Measurements from ENCODE around the gene NSRP1.

Gene NSRP1

GRCh38 chr17:30124273-30124796 lies 7.7 kb downstream of the NSRP1 start:
- DNase-seq, result no peak

GRCh38 chr17:30130121-30130520 lies 13.5 kb downstream of the NSRP1 start:
- DNase-seq, result no peak

GRCh38 chr17:30132615-30133014 lies 16.0 kb downstream of the NSRP1 start:
- no peak for DNase-seq

- no peak for DNase-seq
These were observed 16.6 kb downstream of the NSRP1 start for GRCh38 chr17:30133197-30133596.

GRCh38 chr17:30134551-30134950 lies 17.9 kb downstream of the NSRP1 start:
- DNase-seq, result no peak

- DNase-seq, result no peak
These were observed 20.5 kb downstream of the NSRP1 start for GRCh38 chr17:30137158-30137557.

GRCh38 chr17:30147860-30148259 lies 31.2 kb downstream of the NSRP1 start:
- peak; percentile 43 for DNase-seq

GRCh38 chr17:30148376-30148775 lies 31.8 kb downstream of the NSRP1 start:
- DNase-seq, result no peak

GRCh38 chr17:30151471-30151870 lies 34.9 kb downstream of the NSRP1 start:
- no peak for DNase-seq

GRCh38 chr17:30153463-30153862 lies 36.8 kb downstream of the NSRP1 start:
- DNase-seq, result no peak

- no peak for DNase-seq
These were observed 38.8 kb downstream of the NSRP1 start for GRCh38 chr17:30155389-30155788.

GRCh38 chr17:30158896-30159625 lies 42.4 kb downstream of the NSRP1 start:
- DNase-seq, result no peak

- no peak for DNase-seq
These were observed 44.0 kb downstream of the NSRP1 start for GRCh38 chr17:30160419-30161172.

GRCh38 chr17:30161601-30162000 lies 45.0 kb downstream of the NSRP1 start:
- no peak for DNase-seq

- no peak for DNase-seq
These were observed 47.9 kb downstream of the NSRP1 start for GRCh38 chr17:30164531-30164930.

- DNase-seq, result no peak
These were observed 48.5 kb downstream of the NSRP1 start for GRCh38 chr17:30165147-30165546.

GRCh38 chr17:30165960-30166359 lies 49.3 kb downstream of the NSRP1 start:
- no peak for DNase-seq

- DNase-seq, result no peak
These were observed 53.9 kb downstream of the NSRP1 start for GRCh38 chr17:30170415-30170987.

GRCh38 chr17:30172560-30172959 lies 55.9 kb downstream of the NSRP1 start:
- DNase-seq, result no peak

- DNase-seq, result peak; percentile 28
These were observed 57.0 kb downstream of the NSRP1 start for GRCh38 chr17:30173649-30174048.

GRCh38 chr17:30174556-30174955 lies 57.9 kb downstream of the NSRP1 start:
- DNase-seq, result no peak

GRCh38 chr17:30176855-30177254 lies 60.2 kb downstream of the NSRP1 start:
- DNase-seq, result no peak

GRCh38 chr17:30186761-30187160 lies 70.1 kb downstream of the NSRP1 start:
- DNase-seq, result no peak

GRCh38 chr17:30187573-30187972 lies 71.0 kb downstream of the NSRP1 start:
- DNase-seq, result no peak

Data from NK-92 treated with Interleukin-12 subunit alpha and Interleukin-12 subunit beta, amount 100 ng/mL, for 24 hours (cell line).